NCI-H1092 (cell line): ENCODE results near the gene DUSP22.
"Not testable (repeated sequence)": the region's sequence is repeated elsewhere in the genome, so short reads cannot be mapped to it uniquely, and the experiment has no call there.

Experiments
- DNase-seq: peaks from one replicate; lab custom pipeline; 2025; lab: John Stamatoyannopoulos, UW

Gene DUSP22, protein sequence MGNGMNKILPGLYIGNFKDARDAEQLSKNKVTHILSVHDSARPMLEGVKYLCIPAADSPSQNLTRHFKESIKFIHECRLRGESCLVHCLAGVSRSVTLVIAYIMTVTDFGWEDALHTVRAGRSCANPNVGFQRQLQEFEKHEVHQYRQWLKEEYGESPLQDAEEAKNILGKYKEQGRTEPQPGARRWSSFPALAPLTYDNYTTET

DNA sequence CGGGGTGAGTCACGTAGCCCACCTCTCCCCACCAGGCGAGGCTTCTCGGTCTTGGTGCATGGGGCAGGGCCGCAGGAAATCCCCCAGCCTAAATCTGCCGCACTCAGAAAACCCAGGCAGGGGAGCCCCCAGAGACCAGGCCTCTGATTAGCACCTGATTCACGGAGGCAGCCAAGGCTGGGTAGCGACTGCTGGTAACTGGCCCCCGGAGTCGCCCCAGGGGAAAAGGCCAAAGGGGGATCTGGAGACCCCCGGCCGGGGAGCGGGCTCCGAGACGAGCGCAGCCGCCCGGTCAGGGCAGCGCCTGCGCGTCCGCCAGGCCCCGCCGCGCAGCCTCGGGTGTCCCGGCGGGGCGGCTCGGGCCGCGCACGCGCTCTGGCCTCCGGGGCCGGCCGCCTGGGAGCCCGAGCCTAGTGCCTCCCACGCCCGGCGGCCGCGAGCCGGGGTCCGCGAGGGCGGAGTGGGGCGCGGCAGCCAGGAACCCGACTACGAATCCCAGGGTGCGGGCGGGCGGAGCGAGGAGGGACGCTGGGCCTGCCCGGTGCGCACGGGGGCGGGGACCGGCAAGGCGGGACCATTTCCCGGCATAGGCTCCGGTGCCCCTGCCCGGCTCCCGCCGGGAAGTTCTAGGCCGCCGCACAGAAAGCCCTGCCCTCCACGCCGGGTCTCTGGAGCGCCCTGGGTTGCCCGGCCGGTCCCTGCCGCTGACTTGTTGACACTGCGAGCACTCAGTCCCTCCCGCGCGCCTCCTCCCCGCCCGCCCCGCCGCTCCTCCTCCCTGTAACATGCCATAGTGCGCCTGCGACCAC, at the start of gene DUSP22:
Gene DUSP22, plus strand, starts transcription at position 791 of the 809 bp plus-strand sequence. CDS start 53 bp downstream, outside the sequence.
- DNase-seq, result no peak

DNA sequence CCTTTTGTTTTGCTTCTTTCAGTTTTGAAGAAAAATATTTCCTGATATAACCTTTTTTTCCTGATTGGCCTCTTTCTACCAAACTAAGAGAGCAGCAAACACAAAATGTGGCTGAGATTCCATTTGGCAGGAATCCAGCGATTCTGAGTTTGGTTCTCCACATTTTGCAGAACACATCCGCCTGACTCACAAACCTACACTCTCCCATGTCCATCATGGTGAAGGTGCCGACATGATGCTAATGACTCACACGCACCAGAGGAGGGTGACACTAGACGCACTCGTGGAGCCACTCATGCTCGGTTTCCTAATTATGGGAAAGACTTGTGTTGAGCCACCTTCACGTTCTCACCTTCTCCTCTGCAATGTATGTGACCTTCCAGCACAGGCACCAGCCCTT, 45.9 kb upstream of the DUSP22 start:
- no peak for DNase-seq

DNA sequence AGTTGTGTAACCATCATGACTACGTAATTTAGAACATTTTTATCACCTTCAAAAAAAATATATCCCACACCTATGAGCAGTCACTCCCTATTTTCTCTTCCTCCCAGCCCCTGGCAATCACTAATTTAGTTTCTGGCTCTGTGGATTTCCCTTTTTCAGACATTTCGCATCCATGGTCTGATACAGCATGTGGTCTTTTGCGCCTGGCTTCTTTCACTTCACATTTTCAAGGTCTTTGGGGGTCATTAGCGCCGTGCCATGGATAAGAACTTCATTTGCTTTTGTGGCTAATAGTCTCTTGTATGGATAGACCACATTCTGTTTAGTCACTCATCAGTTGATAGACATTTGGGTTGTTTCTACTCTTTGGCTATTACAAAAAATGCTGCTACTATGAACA, 44.9 kb upstream of the DUSP22 start:
- DNase-seq, result no peak

DNA sequence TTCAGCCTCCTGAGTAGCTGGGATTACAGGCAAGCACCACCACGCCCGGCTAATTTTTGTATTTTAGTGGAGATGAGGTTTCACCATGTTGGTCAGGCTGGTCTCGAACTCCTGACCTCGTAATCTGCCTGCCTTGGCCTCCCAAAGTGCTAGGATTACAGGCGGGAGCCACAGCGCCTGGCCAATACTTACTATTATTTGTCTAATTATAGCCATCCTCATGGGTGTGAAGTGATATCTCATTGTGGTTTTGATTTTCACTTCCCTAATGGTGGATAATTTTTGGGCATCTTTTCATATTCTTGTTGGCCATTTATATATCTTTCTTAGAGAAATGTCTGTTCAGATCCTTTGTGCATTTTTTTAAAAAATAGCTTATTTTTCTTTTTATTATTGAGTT, 44.2 kb upstream of the DUSP22 start:
- DNase-seq, result not testable (repeated sequence)

- DNase-seq, result no peak
These were observed 41.6 kb upstream of the DUSP22 start for GRCh38 chr6:250676-251075.

DNA sequence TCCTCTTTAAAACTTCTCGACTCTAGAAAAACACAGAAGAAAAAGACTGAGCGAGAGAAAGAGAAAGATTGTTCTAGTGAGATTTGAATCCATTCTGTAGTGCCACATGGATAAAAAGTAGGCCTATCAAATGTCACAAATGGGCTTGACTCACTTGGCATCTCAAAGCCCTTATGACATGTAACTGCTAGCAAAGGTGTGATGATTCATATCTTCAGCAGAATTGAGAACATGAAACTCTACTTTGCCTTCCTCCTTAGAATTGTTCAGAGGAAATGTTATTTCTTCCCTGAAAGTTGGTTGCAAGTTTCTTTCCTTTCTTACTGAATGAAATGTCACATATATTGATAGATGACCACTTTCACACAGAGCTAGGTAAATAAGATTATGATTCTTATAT, 40.4 kb upstream of the DUSP22 start:
- DNase-seq, result no peak

GRCh38 chr6:252775-253535, 39.3 kb upstream of the DUSP22 start:
- no peak for DNase-seq

GRCh38 chr6:254016-254415, 38.3 kb upstream of the DUSP22 start:
- no peak for DNase-seq

GRCh38 chr6:255041-255750, 37.1 kb upstream of the DUSP22 start:
- DNase-seq, result no peak

- DNase-seq, result no peak
These were observed 36.6 kb upstream of the DUSP22 start for GRCh38 chr6:255751-256083.

- DNase-seq, result no peak
These were observed 36.1 kb upstream of the DUSP22 start for GRCh38 chr6:256169-256568.

GRCh38 chr6:257031-257725, 35.1 kb upstream of the DUSP22 start:
- DNase-seq, result no peak

DNA sequence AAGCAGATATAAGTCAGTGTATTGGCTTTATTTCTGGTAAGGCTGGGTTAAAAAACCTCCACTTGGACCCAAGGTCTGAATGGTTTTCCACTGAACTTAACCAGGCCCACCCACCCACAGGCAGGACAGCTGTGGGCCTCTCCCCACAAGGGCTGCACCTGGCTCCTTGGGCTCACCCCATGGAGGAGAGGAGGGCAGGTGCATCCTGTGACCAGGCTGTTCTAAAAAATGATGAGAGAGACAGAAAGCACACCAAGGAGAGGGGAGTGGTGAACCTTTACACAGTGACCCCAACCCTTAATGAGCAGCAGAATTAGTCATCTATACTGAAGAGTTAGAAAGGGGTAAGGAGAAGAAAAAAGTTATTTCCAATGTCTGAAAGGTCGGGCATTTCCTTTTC, 34.5 kb upstream of the DUSP22 start:
- no peak for DNase-seq

- DNase-seq, result no peak
These were observed 33.0 kb upstream of the DUSP22 start for GRCh38 chr6:259316-259715.

DNA sequence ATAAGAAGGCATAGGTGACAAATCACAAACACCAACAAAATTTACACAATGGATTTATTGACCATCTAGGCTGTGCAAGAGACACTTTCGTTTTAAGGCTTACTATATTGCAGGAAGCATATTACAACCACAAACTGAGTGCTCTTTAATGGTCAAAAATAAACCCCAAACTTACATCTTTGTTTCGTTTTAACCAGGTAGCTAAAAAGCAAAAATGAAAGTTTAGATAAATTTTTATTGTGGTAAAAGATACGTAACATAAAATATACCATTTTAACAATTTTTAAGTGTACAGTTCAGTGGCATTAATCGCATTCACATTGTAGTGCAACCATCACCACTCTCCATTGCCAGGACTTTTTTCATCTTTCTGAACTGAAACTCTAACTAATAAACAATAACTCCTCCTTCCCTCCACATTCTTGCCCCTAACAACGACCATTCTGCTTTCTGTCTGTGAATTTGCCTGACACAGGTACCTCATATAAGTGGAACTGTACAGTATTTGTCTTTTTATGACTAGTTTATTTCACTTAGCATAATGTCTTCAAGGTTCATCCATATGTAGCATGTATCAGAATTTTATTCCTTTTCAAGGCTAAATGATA, 32.3 kb upstream of the DUSP22 start:
- DNase-seq, result no peak

GRCh38 chr6:264626-265025, 27.7 kb upstream of the DUSP22 start:
- no peak for DNase-seq

GRCh38 chr6:268394-268935, 23.8 kb upstream of the DUSP22 start:
- no peak for DNase-seq

GRCh38 chr6:273551-274058, 18.7 kb upstream of the DUSP22 start:
- DNase-seq, result no peak

DNA sequence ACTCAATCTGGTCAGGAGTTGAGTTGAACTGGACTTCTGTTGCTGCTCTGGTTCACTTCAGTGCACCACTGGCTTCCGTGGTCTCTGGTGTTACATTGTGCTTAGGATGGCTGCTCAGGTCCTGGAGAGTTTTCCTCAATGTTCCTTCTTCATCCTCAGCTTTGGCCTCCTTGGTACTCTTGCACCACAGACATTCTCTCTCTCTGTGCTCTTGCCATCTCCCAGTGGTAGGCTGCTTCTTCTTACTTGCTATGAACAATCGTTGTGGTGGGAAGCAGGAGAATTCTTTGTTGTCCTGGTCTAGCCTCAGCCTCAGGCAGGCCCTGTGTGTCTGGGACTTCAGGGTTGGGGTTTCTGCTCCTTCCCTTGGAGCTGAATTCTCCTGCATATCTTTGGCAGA, 14.5 kb upstream of the DUSP22 start:
- DNase-seq, result no peak

- no peak for DNase-seq
These were observed 13.8 kb upstream of the DUSP22 start for GRCh38 chr6:278494-278893.
